HG02970 (cell line): Measurements from ENCODE around the gene SIK3.
"Not testable (repeated sequence)": the region's sequence is repeated elsewhere in the genome, so short reads cannot be mapped to it uniquely, and the experiment has no call there.

Experiments
- ATAC-seq: cut with Tn5 transposase; IDR thresholded peaks from one replicate; pipeline ENCODE4 v1.9.1; 2021; ENCODE audit warnings: mild to moderate bottlenecking, moderate library complexity, moderate number of reproducible peaks; ENCODE audit not compliant: unreplicated experiment, low FRiP score

Gene SIK3

GRCh38 chr11:117112497-117112896, 14.3 kb upstream of the SIK3 start:
- ATAC-seq, result not testable (repeated sequence)

GRCh38 chr11:117110294-117110950, 12.2 kb upstream of the SIK3 start:
- no peak for ATAC-seq

GRCh38 chr11:117107701-117108590, 9.7 kb upstream of the SIK3 start:
- no peak for ATAC-seq

GRCh38 chr11:117100556-117100955, 2.3 kb upstream of the SIK3 start:
- ATAC-seq, result no peak

DNA sequence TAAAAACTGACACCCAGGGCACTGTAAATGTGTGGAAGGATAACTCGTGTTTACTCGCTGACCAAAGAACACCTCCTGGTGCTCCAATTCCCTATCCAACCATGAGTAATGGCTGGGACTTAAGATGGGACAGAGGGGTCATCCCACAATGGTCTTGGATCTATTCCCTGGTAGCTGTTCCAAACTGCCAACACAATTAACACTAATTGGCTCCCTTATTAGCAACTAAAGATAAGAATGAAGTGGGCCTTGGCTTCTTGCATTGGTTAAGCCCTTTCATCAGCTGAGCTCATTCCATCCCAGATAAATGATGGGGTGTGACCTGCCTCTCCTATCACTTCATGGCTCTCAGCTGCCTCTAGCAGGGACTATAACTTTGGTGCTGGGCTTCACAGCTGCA, 1.5 kb upstream of the SIK3 start:
- ATAC-seq, result no peak

GRCh38 chr11:117097389-117098268, 599 bp downstream of the SIK3 start:
- ATAC-seq, result peak; percentile 24

DNA sequence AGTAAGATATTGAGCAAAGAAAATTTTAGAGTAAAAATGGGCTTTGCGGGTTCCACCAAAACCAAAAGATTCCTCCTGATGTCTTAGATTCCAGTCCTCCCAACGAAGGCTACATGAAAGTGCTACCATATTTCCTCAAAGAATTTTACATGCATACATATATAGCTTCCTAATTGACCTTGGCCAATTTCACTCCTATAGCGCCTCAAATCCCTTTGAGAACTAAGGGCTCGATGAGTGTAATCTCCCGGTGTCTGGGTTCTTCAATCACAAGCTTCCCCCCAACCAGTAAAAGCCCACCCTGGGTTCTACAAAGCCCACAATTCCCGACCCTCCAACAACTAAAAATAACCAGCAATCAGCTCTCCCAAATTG, 1.2 kb downstream of the SIK3 start:
- ATAC-seq, result no peak

DNA sequence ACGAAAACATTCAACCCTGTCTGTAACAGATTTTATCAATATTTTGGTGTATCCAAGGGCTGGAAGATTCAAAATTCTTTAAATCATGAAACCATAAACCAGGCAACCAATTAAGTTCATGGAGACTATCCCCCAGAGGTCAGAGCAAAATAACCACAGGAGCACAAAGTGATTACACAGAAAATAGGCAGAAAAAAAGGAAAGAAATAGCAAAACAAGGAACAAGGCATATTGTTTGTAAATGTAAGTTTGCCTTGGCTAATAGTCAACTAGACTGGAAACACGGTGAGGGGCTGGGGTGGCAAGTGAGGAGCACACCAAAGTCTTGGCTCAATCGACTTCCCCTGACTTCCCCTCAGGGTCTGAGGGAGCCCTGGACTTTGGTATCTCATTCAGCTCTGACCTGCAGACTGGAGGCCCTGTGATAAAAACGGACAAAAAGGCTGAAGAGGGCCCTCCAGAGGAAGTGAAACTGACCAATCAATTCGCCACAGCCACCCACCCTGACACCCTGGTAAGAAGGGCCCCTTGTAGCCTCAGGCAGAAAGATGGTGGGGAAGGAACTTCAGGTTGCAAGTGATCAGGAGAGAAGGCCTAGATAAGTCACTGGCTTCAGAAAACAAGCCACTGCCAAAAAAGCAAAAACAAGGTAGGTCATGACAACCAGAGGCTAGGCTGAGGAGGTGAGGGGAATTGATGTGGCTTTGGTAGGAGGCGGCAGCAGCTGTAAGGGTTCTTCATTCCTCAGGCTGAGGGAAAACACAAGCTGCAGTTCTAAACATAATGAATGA, 1.8 kb downstream of the SIK3 start:
- no peak for ATAC-seq

- ATAC-seq, result no peak
These were observed 2.7 kb downstream of the SIK3 start for GRCh38 chr11:117095284-117096161.

- no peak for ATAC-seq
These were observed 3.5 kb downstream of the SIK3 start for GRCh38 chr11:117094776-117095175.

- ATAC-seq, result no peak
These were observed 5.2 kb downstream of the SIK3 start for GRCh38 chr11:117092951-117093590.

DNA sequence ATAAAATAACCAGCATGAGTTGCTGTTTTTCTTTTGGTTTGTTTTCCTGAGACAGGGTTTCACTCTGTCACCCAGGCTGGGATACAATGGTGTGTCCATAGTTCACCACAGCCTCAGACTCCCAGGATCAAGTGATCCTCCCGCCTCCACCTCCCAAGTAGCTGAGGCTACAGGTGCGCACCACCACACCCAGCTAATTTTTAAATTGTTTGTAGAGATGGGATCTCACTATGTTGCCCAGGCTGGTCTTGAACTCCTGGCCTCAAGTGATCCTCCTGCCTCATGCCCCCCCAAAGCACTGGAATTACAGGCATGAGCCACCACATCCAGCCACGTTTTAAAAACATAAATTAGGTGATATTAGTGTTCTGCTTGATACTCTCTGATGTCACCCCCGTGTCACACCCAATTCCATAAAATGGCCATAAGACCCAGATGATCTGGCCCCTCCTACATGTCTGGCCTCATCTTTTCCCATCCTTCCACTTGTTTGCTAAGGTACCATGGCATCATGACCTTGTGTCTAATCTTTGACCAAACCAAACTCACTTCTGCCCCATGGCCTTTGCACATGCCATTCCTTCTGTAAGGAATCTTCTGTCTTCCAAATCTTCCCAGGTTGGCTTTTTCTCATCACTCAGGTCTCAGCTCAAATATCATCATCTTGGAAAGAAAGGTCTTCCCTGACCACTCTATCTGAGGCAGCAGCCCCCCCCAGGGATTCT, 6.3 kb downstream of the SIK3 start:
- no peak for ATAC-seq

- no peak for ATAC-seq
These were observed 8.0 kb downstream of the SIK3 start for GRCh38 chr11:117090111-117090706.

DNA sequence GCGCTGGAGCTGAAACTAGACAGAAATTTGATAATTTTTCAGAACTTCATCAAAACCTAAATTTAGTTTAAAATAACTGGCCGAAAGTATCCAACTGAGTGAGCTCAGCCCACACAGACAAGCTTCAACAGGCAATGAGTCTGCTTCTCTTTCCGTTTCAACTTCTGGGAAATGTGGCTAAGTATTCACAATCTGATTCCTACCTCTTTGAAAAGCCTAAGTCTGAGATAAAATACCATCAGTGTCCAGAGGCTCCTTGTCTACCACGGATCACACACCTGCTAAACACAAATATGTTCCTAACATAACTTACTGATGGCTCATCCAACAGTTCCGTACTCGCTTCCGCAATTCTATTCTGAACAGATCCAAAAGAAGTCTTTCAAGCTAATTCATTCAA, 8.5 kb downstream of the SIK3 start:
- no peak for ATAC-seq

DNA sequence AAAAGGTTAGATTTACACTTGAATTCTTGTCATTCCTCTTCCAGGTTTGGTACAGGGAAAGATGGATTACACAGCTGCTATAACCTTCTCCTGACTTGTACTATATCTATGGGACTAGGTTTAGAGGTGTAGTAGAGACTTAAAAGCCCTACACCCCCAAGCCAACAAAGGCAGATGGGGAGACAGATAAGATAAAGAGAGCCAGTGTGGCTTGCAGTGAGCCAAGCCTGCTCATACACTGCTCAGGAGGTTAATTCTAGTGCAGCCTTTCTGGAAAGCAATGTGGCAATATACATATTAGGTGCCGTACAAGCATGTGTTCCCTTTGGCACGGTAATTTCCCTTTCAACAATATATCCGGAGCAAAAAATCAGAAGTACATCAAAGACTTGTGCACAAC, 10.8 kb downstream of the SIK3 start:
- no peak for ATAC-seq

DNA sequence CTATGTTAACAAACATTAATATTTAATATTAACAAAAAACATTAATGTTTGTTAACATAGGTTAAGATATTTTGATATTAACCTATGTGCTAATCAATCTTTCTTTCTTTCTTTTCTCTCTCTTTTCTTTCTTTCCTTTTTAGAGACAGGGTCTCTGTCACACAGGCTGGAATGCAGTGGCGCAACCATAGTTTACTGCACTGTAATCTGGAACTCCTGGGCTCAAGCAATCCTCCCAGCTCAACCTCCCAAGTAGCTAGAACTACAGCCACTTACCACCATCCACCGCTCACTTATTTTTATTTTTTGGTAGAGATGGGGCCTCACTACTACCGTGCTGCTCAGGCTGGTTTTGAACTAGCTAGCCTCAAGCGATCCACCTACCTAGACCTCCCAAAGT, 13.2 kb downstream of the SIK3 start:
- ATAC-seq, result no peak

GRCh38 chr11:117083011-117083935, 15.0 kb downstream of the SIK3 start:
- ATAC-seq, result no peak
